Caco-2 (cell line): Measurements from ENCODE around the gene MYH14. TPM values are rescaled to one million over a fixed set of nuclear protein-coding genes. Genes with fewer than 3 reads are reported as not detected.
A peak's percentile ranks its signal among the peaks of the same experiment; 100 is the strongest.

ENCODE experiments used
- BruUV-seq: library from RNA; stranded (reverse); fragments of 400-500 nt; replicated peaks from 2 replicates; lab custom pipeline; 2021; lab: Mats Ljungman, UMichigan
- CTCF ChIA-PET: fragments of 300-600 bp; sonication (Branson Sonifier 250); formaldehyde crosslinking; loops from one replicate; lab custom pipeline; 2022; ENCODE audit warnings: antibody characterized with exemption; lab: Charles Lee
- POLR2A ChIA-PET: fragments of 300-600 bp; sonication (Branson Sonifier 250); formaldehyde crosslinking; loops from one replicate; lab custom pipeline; 2022; ENCODE audit warnings: antibody characterized with exemption; lab: Charles Lee
- DNase-seq, 2 experiments: peaks; one replicate each; pipeline versions ENCODE4 v3.0.0 to v3.0.0-alpha.2; 2020 to 2022
- H3K27me3 ChIP-seq: replicated peaks from 2 replicates; pipeline ENCODE4 v1.6.0; 2011; ENCODE audit warnings: low read length; ENCODE audit not compliant: control insufficient read depth, insufficient read depth
- H3K36me3 ChIP-seq: 2 replicates; pipeline ENCODE4 v1.5.1; 2011; ENCODE audit warnings: low read length; ENCODE audit not compliant: control insufficient read depth, insufficient read depth
- H3K4me1 ChIP-seq: fragments of 250-450 bp; sonication (Bioruptor Pico); 2 replicates; pipeline ENCODE4 v1.5.1; 2020; ENCODE audit warnings: mild to moderate bottlenecking
- H3K4me3 ChIP-seq: 2 replicates; pipeline ENCODE4 v1.5.1; 2011; ENCODE audit warnings: low read depth, mild to moderate bottlenecking, control low read depth, low read length
- H3K9me3 ChIP-seq: fragments of 250-450 bp; sonication (Bioruptor Pico); 2 replicates; pipeline ENCODE4 v1.5.1; 2020; ENCODE audit warnings: mild to moderate bottlenecking, moderate library complexity
- H3K27ac Mint-ChIP-seq: one replicate; pipeline ENCODE4 v1.8.0; 2022; ENCODE audit warnings: mixed read lengths; ENCODE audit not compliant: unreplicated experiment
- H3K27me3 Mint-ChIP-seq: one replicate; pipeline ENCODE4 v1.8.0; 2022; ENCODE audit warnings: mixed read lengths; ENCODE audit not compliant: insufficient read depth, unreplicated experiment
- H3K36me3 Mint-ChIP-seq: one replicate; pipeline ENCODE4 v1.8.0; 2022; ENCODE audit warnings: mild to moderate bottlenecking, mixed read lengths; ENCODE audit not compliant: insufficient read depth, unreplicated experiment
- H3K4me1 Mint-ChIP-seq: one replicate; pipeline ENCODE4 v1.8.0; 2022; ENCODE audit warnings: low read depth, mixed read lengths; ENCODE audit not compliant: unreplicated experiment
- H3K4me3 Mint-ChIP-seq: one replicate; pipeline ENCODE4 v1.8.0; 2022; ENCODE audit warnings: mild to moderate bottlenecking, moderate library complexity, mixed read lengths; ENCODE audit not compliant: unreplicated experiment
- H3K9me3 Mint-ChIP-seq: one replicate; pipeline ENCODE4 v1.8.0; 2022; ENCODE audit warnings: mixed read lengths; ENCODE audit not compliant: unreplicated experiment
- CTCF ChIP-seq, 2 experiments: fragments of 200-600 bp in 1 of 2; IDR thresholded peaks; 1 replicate in 1 of 2; 2 replicates in 1 of 2; pipeline versions ENCODE4 v1.5.1 to v1.8.0; 2011 to 2022; ENCODE audit warnings: antibody characterized with exemption in 1 of 2, control low read depth in 1 of 2, inconsistent platforms in 1 of 2, low read depth in 1 of 2, low read length in 1 of 2, mild to moderate bottlenecking in 1 of 2, moderate library complexity in 1 of 2; ENCODE audit not compliant: insufficient read depth in 1 of 2, severe bottlenecking in 1 of 2, unreplicated experiment in 1 of 2
- intact Hi-C: fragments of 100-400 bp; cut with micrococcal nuclease; formaldehyde crosslinking; loops from one replicate; pipeline ENCODE4 v1.10.0; 2022; ENCODE audit not compliant: unreplicated experiment
- total RNA-seq: library from RNA; stranded (reverse); gene quantifications from 2 replicates; pipeline ENCODE4 v1.2.3, GENCODE V29; 2022

MYH14 gene
- total RNA-seq, 1 experiment from 2014 or later, result 89.8 TPM

- peaks cover 5% of the 10 kb centered on the region for H3K36me3 Mint-ChIP-seq
- ChIA-PET CTCF (interaction anchor here (0.7 to 1.6 kb wide), 14 partner anchors 8 to 368 kb away, joined by 3 to 21 read pairs (median 4); partner anchors contain the start of genes JOSD2, KCNC3 and POLD1), POLR2A (interaction anchor here (1.0 kb wide), 1 partner anchor 23 kb away, joined by 8 read pairs; no protein-coding TSS in a partner anchor)
- H3K4me3 ChIP-seq, result no peak overlapping the region
- H3K9me3 Mint-ChIP-seq, result no peaks in the 10 kb centered on the region
- H3K36me3 ChIP-seq, result no peaks in the 10 kb centered on the region
- H3K4me1 Mint-ChIP-seq, result no peaks in the 10 kb centered on the region
- no peaks in the 10 kb centered on the region for H3K9me3 ChIP-seq
- H3K27me3 ChIP-seq, result no peaks in the 10 kb centered on the region
- no TSS peak for BruUV-seq
- H3K27me3 Mint-ChIP-seq, result no peaks in the 10 kb centered on the region
- no peak for DNase-seq
- peak overlapping the region; percentile 68 for H3K4me3 Mint-ChIP-seq
- H3K27ac Mint-ChIP-seq, result no peak overlapping the region
- TF ChIP-seq CTCF (IDR thresholded peaks at IDR 0.05; ENCODE audit: insufficient read depth in 1 of 2, low read depth in 1 of 2, low read length in 1 of 2, severe bottlenecking in 1 of 2, unreplicated experiment in 1 of 2), result no peak
- H3K4me1 ChIP-seq, result no peaks in the 10 kb centered on the region
- intact Hi-C loops, result loop anchor here (1.0 to 10.0 kb wide), 3 partner anchors 104 to 426 kb away; no protein-coding TSS in a partner anchor
Observed at GRCh38 chr19:50356691-50357177, 153.3 kb downstream of the MYH14 start.

DNA sequence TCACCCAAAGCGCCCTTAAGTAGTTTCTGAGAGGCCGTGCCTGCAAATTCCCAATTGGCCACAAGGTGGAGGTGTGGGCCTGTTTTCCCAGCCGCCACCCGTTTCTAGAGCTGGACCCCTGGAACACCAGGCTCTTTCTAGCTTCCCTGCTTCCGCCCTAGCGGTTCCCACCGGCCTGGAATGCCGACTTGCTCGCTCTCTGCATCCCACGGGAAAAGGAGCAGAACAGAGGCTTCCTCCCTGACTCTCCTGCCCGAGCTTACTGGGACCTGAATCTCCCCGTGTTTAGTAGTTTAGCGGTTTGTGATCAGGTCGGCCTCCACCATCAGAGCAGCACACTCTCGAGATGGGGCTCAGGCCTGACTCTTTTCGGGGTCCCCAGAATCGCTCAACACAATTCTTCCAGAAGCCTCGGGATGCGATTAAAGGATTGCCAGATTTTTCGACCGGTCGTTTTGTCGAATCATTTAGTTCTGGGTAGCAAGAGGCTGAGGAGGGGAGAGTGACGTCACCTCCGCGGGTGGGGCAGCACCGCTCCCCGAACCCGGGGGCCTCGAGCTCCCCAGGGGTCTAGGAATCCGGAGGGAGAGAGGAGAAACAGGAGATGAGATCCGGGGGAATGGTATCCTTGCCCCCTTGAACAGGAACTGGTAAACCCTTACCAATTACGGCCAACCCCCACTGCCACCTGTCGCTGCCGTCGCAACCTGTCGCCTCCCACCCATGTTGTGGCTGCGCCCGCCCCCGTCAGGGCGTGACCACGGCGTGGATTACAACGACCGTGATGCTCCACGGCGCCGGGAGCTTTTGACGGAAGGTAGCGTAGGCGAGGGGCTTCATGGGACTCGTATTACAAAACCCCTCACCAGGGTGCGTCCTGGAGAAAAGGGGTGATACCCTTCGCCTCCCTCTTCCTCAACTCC lies 154.0 kb downstream of the MYH14 start:
- peak; percentile 71 to 82 for DNase-seq
- H3K4me3 ChIP-seq, result peak overlapping the region; percentile 36
- ChIA-PET CTCF (interaction anchor here (0.5 to 1.6 kb wide), 16 partner anchors 7 to 1293 kb away, joined by 3 to 21 read pairs (median 4); partner anchors contain the start of genes JOSD2, KCNC3, NTF4 and POLD1), POLR2A (interaction anchor here (0.6 to 1.0 kb wide), 2 partner anchors 24 to 27 kb away, joined by 3 to 8 read pairs; no protein-coding TSS in a partner anchor)
- TF ChIP-seq CTCF (IDR thresholded peaks at IDR 0.05; ENCODE audit: insufficient read depth in 1 of 2, low read depth in 1 of 2, low read length in 1 of 2, severe bottlenecking in 1 of 2, unreplicated experiment in 1 of 2), result peak; percentile 83 to 94
- H3K9me3 ChIP-seq, result no peaks in the 10 kb centered on the region
- no peaks in the 10 kb centered on the region for H3K4me1 ChIP-seq
- H3K27me3 ChIP-seq, result no peaks in the 10 kb centered on the region
- H3K4me3 Mint-ChIP-seq, result peak overlapping the region; percentile 68
- intact Hi-C loops, result loop anchor here (1.0 to 10.0 kb wide), 3 partner anchors 103 to 425 kb away; no protein-coding TSS in a partner anchor
- no peaks in the 10 kb centered on the region for H3K36me3 ChIP-seq
- H3K27ac Mint-ChIP-seq, result no peak overlapping the region
- H3K9me3 Mint-ChIP-seq, result no peaks in the 10 kb centered on the region
- H3K36me3 Mint-ChIP-seq, result peaks cover 5% of the 10 kb centered on the region
- no TSS peak for BruUV-seq
- no peaks in the 10 kb centered on the region for H3K4me1 Mint-ChIP-seq
- no peaks in the 10 kb centered on the region for H3K27me3 Mint-ChIP-seq
